Spinal cord (tissue), 10 donors: ENCODE results near the gene GPR4. TPM values are rescaled to one million over a fixed set of nuclear protein-coding genes. Genes with fewer than 3 reads are reported as not detected.

Source experiments
- DNase-seq, 6 donors: peaks; one replicate each; pipeline versions ENCODE4 v3.0.0 to v3.0.0-alpha.2; 2013 to 2015; ENCODE audit warnings: low spot score in 6 of 6, low read depth in 4 of 6
- H3K27ac ChIP-seq: one replicate; pipeline ENCODE4 v1.5.1; 2013; ENCODE audit warnings: low read depth, low read length, control low read depth
- H3K27me3 ChIP-seq: one replicate; pipeline ENCODE4 v1.6.1; 2013; ENCODE audit warnings: low read length; ENCODE audit not compliant: control insufficient read depth, insufficient read depth
- H3K36me3 ChIP-seq: one replicate; pipeline ENCODE4 v1.6.1; 2013; ENCODE audit warnings: low read length; ENCODE audit not compliant: control insufficient read depth, insufficient read depth
- H3K4me1 ChIP-seq: one replicate; pipeline ENCODE4 v1.6.1; 2013; ENCODE audit warnings: low read length; ENCODE audit not compliant: control insufficient read depth, insufficient read depth
- H3K4me3 ChIP-seq: one replicate; pipeline ENCODE4 v1.5.1; 2013; ENCODE audit warnings: low read depth, low read length, control low read depth
- H3K9me3 ChIP-seq: one replicate; pipeline ENCODE4 v1.6.1; 2013; ENCODE audit warnings: low read length; ENCODE audit not compliant: control insufficient read depth, insufficient read depth
- WGBS: methylation state at CpG from one replicate; pipeline ENCODE4 v1.1.5; 2013; ENCODE audit warnings: missing lambda C conversion rate; ENCODE audit not compliant: insufficient coverage; 5-methylcytosine and 5-hydroxymethylcytosine counted together
- polyA plus RNA-seq, 2 donors: library from polyadenylated mRNA; unstranded; fragments of 120-200 nt; gene quantifications; one replicate each; pipeline ENCODE4 v1.2.1, GENCODE V29; 2013; ENCODE audit not compliant: insufficient read length in 2 of 2
- total RNA-seq, 2 donors: library from RNA; depleted of rRNA in 1 of 2; stranded (reverse); fragments of 120-200 nt in 1 of 2; fragments of >200 nt in 1 of 2; gene quantifications; one replicate each; pipeline versions ENCODE4 v1.2.3 to v1.2.4, GENCODE V29; 2013 to 2014
- donor health status: healthy.

GPR4 gene
- total and polyA plus RNA-seq, 4 donors = 0.30 to 3.1 (median 1.5) TPM

- Histone ChIP-seq H3K4me1 (no peaks in the 10 kb centered on the region), H3K27ac (no peak overlapping the region), H3K36me3 (peaks cover 6% of the 10 kb centered on the region), H3K27me3 (no peaks in the 10 kb centered on the region), H3K9me3 (no peaks in the 10 kb centered on the region), H3K4me3 (no peak overlapping the region)
- DNase-seq = no peak
- 95% methylated on average over 4 of the region's 11 CpGs for WGBS
Observed at GRCh38 chr19:45560686-45561085, 41.3 kb downstream of the GPR4 start.

- Histone ChIP-seq H3K4me3 (no peak overlapping the region), H3K9me3 (no peaks in the 10 kb centered on the region), H3K36me3 (peaks cover 6% of the 10 kb centered on the region), H3K27ac (no peak overlapping the region), H3K4me1 (no peaks in the 10 kb centered on the region), H3K27me3 (no peaks in the 10 kb centered on the region)
- DNase-seq = no peak
- 86% methylated on average over 5 of the region's 5 CpGs for WGBS
Observed at GRCh38 chr19:45560038-45560437, 42.0 kb downstream of the GPR4 start.

- 31% methylated on average over 6 of the region's 10 CpGs for WGBS
- peaks cover 10% of the 10 kb centered on the region for H3K36me3 ChIP-seq
- no peaks in the 10 kb centered on the region for H3K27me3 ChIP-seq
- no peaks in the 10 kb centered on the region for H3K9me3 ChIP-seq
- peak in 3 of 6 donors; percentile 12 to 58 (median 44) for DNase-seq
- no peaks in the 10 kb centered on the region for H3K4me1 ChIP-seq
- H3K27ac ChIP-seq = no peak overlapping the region
- H3K4me3 ChIP-seq = no peak overlapping the region
Observed at GRCh38 chr19:45558399-45558878, 43.6 kb downstream of the GPR4 start.

GRCh38 chr19:45556835-45557234 is 45.2 kb downstream of the GPR4 start:
- WGBS = 92% methylated on average over 5 of the region's 5 CpGs

GRCh38 chr19:45554481-45554880 is 47.5 kb downstream of the GPR4 start:
- DNase-seq = no peak
- Histone ChIP-seq H3K4me1 (no peaks in the 10 kb centered on the region), H3K27ac (no peak overlapping the region), H3K9me3 (no peaks in the 10 kb centered on the region), H3K27me3 (no peaks in the 10 kb centered on the region), H3K4me3 (no peak overlapping the region), H3K36me3 (peaks cover 16% of the 10 kb centered on the region)
- no CpG with 5 or more reads among the region's 1 CpG for WGBS

More at GRCh38 chr19:45556835-45557234, 45.2 kb downstream of the GPR4 start:
- Histone ChIP-seq H3K4me1 (no peaks in the 10 kb centered on the region), H3K4me3 (no peak overlapping the region), H3K36me3 (peaks cover 18% of the 10 kb centered on the region), H3K27ac (no peak overlapping the region), H3K9me3 (no peaks in the 10 kb centered on the region), H3K27me3 (no peaks in the 10 kb centered on the region)
- DNase-seq = no peak

- DNase-seq = peak in 2 of 6 donors; percentile 18 to 19
- H3K27ac ChIP-seq = no peak overlapping the region
Observed at GRCh38 chr19:45553464-45553863, 48.5 kb downstream of the GPR4 start.

GRCh38 chr19:45547965-45548609 is 53.9 kb downstream of the GPR4 start:
- Histone ChIP-seq H3K4me3 (no peak overlapping the region), H3K9me3 (no peaks in the 10 kb centered on the region), H3K36me3 (peaks cover 4% of the 10 kb centered on the region), H3K27ac (no peak overlapping the region), H3K27me3 (no peaks in the 10 kb centered on the region), H3K4me1 (no peaks in the 10 kb centered on the region)
- 85% methylated on average over 7 of the region's 9 CpGs for WGBS
- no peak for DNase-seq

More at GRCh38 chr19:45553464-45553863, 48.5 kb downstream of the GPR4 start:
- Histone ChIP-seq H3K4me1 (no peaks in the 10 kb centered on the region), H3K27me3 (no peaks in the 10 kb centered on the region), H3K9me3 (no peaks in the 10 kb centered on the region), H3K36me3 (peaks cover 16% of the 10 kb centered on the region), H3K4me3 (no peak overlapping the region)
- 45% methylated on average over 34 of the region's 34 CpGs for WGBS

- DNase-seq = no peak
- Histone ChIP-seq H3K36me3 (no peaks in the 10 kb centered on the region), H3K27me3 (no peaks in the 10 kb centered on the region), H3K4me1 (no peaks in the 10 kb centered on the region), H3K27ac (no peak overlapping the region), H3K4me3 (no peak overlapping the region), H3K9me3 (no peaks in the 10 kb centered on the region)
- 85% methylated on average over 6 of the region's 10 CpGs for WGBS
Observed at GRCh38 chr19:45547211-45547770, 54.7 kb downstream of the GPR4 start.

GRCh38 chr19:45542234-45542668 is 59.8 kb downstream of the GPR4 start:
- Histone ChIP-seq H3K4me1 (no peaks in the 10 kb centered on the region), H3K36me3 (no peaks in the 10 kb centered on the region), H3K9me3 (no peaks in the 10 kb centered on the region), H3K27ac (no peak overlapping the region), H3K27me3 (no peaks in the 10 kb centered on the region), H3K4me3 (no peak overlapping the region)
- DNase-seq = no peak
- 91% methylated on average over 5 of the region's 7 CpGs for WGBS
